Gastrocnemius medialis (tissue), 4 donors: Measurements from ENCODE around the gene THOC5. TPM values are rescaled to one million over a fixed set of nuclear protein-coding genes. Genes with fewer than 3 reads are reported as not detected.
"Not testable (repeated sequence)": the region's sequence is repeated elsewhere in the genome, so short reads cannot be mapped to it uniquely, and the experiment has no call there.

Experiments
- ATAC-seq, 2 donors: fragments of 150-250 bp; one replicate each; pipeline ENCODE4 v1.9.1; 2016
- DNase-seq, 2 donors: peaks; one replicate each; pipeline ENCODE4 v3.0.0-alpha.2; 2019
- H3K27ac ChIP-seq, 4 donors: fragments of 200-600 bp; sonication (generic); 1 replicate in 1 of 4; 2 replicates in 3 of 4; pipeline ENCODE4 v1.5.1; 2016 to 2018; ENCODE audit warnings: mild to moderate bottlenecking in 2 of 4, moderate library complexity in 1 of 4
- H3K27me3 ChIP-seq, 3 donors: fragments of 200-600 bp; sonication (generic) in 2 of 3; 1 replicate in 1 of 3; 2 replicates in 2 of 3; pipeline versions ENCODE4 v1.5.1 to v1.6.0; 2016 to 2019; ENCODE audit warnings: mild to moderate bottlenecking in 1 of 3, moderate library complexity in 1 of 3
- H3K36me3 ChIP-seq, 2 donors: fragments of 200-600 bp; sonication (generic) in 1 of 2; one replicate each; pipeline ENCODE4 v1.5.1; 2017 to 2018
- H3K4me1 ChIP-seq, 2 donors: fragments of 200-600 bp; sonication (generic) in 1 of 2; one replicate each; pipeline ENCODE4 v1.5.1; 2016 to 2017; ENCODE audit warnings: mild to moderate bottlenecking in 2 of 2
- H3K4me3 ChIP-seq, 4 donors: fragments of 200-600 bp; sonication (generic) in 3 of 4; 1 replicate in 1 of 4; 2 replicates in 3 of 4; pipeline ENCODE4 v1.5.1; 2016 to 2019; ENCODE audit warnings: mild to moderate bottlenecking in 2 of 4
- H3K9me3 ChIP-seq, 3 donors: fragments of 200-600 bp; sonication (generic) in 2 of 3; 1 replicate in 1 of 3; 2 replicates in 2 of 3; pipeline ENCODE4 v1.5.1; 2016 to 2019
- POLR2A ChIP-seq, 2 donors: fragments of 450-650 bp; IDR thresholded peaks; one replicate each; pipeline ENCODE4 v1.6.1; 2017; ENCODE audit warnings: antibody characterized with exemption in 2 of 2, mild to moderate bottlenecking in 2 of 2, moderate library complexity in 2 of 2
- in situ Hi-C, 4 donors: fragments of 200-750 bp; cut with MboI; loops; one replicate each; pipeline versions ENCODE4 v1.15.0 to v1.8.0; 2017; ENCODE audit warnings: low sequenced_read_pairs in 4 of 4
- intact Hi-C: fragments of 100-400 bp; cut with DNase I; formaldehyde crosslinking; loops from one replicate; pipeline ENCODE4 v1.15.1; 2023; ENCODE audit warnings: low total_unique reads
- total RNA-seq, 4 donors: library from RNA; depleted of rRNA; stranded (reverse); fragments of >200 nt; gene quantifications; one replicate each; pipeline versions ENCODE4 v1.1.0 to v1.2.3, GENCODE V29; 2016
- TF ChIP-seq, protein P1 (sequence below), 5 experiments: fragments of 450-650 bp in 3 of 5; fragments of 200-600 bp in 2 of 5; sonication (generic) in 2 of 5; IDR thresholded peaks in 4 of 5; conservative IDR thresholded peaks in 1 of 5; 1 replicate in 4 of 5; 2 replicates in 1 of 5; pipeline ENCODE4 v1.5.1; 2016 to 2019; ENCODE audit warnings: antibody characterized with exemption in 5 of 5, mild to moderate bottlenecking in 3 of 5, moderate library complexity in 3 of 5

The THOC5 gene
- total RNA-seq, 4 donors from 2014 or later = 38.4 to 71.4 (median 56.3) TPM

DNA sequence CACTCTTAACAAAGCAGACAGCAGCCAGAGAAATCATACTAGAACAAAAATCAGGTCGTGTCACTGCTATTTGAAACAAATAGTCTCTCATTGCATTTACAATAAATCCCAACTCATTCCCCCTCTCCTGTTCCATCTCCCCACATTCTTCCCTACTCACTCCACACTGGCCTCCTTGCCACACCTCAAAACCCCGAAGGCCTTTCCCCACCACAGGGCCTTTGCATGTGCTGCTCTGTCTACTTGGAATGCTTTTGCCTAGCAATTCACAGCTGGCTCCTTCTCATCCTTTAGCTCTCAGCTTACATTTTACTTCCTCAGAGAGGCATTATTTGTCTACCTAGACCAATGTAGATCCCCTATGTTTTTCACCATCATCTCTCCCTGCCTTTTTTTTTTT, 6.3 kb upstream of the THOC5 start:
- H3K36me3 ChIP-seq = no peaks in the 10 kb centered on the region
- intact Hi-C loops = no loop called here
- DNase-seq = no peak
- H3K27me3 ChIP-seq = no peaks in the 10 kb centered on the region
- no peak for TF ChIP-seq POLR2A (IDR thresholded peaks at IDR 0.05)
- TF ChIP-seq, protein P1, sequence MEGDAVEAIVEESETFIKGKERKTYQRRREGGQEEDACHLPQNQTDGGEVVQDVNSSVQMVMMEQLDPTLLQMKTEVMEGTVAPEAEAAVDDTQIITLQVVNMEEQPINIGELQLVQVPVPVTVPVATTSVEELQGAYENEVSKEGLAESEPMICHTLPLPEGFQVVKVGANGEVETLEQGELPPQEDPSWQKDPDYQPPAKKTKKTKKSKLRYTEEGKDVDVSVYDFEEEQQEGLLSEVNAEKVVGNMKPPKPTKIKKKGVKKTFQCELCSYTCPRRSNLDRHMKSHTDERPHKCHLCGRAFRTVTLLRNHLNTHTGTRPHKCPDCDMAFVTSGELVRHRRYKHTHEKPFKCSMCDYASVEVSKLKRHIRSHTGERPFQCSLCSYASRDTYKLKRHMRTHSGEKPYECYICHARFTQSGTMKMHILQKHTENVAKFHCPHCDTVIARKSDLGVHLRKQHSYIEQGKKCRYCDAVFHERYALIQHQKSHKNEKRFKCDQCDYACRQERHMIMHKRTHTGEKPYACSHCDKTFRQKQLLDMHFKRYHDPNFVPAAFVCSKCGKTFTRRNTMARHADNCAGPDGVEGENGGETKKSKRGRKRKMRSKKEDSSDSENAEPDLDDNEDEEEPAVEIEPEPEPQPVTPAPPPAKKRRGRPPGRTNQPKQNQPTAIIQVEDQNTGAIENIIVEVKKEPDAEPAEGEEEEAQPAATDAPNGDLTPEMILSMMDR (IDR thresholded peaks at IDR 0.05 in 4 of 5, conservative IDR thresholded peaks at IDR 0.05 in 1 of 5) = no peak
- no peaks in the 10 kb centered on the region for H3K9me3 ChIP-seq
- in situ Hi-C loops = no loop called here
- no peak overlapping the region for H3K27ac ChIP-seq
- H3K4me3 ChIP-seq = no peak overlapping the region
- no peaks in the 10 kb centered on the region for H3K4me1 ChIP-seq
- no peak for ATAC-seq

GRCh38 chr22:29559030-29559429, 5.5 kb upstream of the THOC5 start:
- intact Hi-C loops (no loop called here), in situ Hi-C loops (no loop called here)
- Histone ChIP-seq H3K4me3 (no peak overlapping the region), H3K36me3 (no peaks in the 10 kb centered on the region), H3K27me3 (no peaks in the 10 kb centered on the region), H3K9me3 (no peaks in the 10 kb centered on the region), H3K27ac (no peak overlapping the region), H3K4me1 (peaks cover 7 to 8% of the 10 kb centered on the region in 2 donors)
- DNase-seq = no peak
- TF ChIP-seq POLR2A (IDR thresholded peaks at IDR 0.05) = no peak
- TF ChIP-seq, protein P1 (IDR thresholded peaks at IDR 0.05 in 4 of 5, conservative IDR thresholded peaks at IDR 0.05 in 1 of 5) = no peak
- ATAC-seq = no peak

DNA sequence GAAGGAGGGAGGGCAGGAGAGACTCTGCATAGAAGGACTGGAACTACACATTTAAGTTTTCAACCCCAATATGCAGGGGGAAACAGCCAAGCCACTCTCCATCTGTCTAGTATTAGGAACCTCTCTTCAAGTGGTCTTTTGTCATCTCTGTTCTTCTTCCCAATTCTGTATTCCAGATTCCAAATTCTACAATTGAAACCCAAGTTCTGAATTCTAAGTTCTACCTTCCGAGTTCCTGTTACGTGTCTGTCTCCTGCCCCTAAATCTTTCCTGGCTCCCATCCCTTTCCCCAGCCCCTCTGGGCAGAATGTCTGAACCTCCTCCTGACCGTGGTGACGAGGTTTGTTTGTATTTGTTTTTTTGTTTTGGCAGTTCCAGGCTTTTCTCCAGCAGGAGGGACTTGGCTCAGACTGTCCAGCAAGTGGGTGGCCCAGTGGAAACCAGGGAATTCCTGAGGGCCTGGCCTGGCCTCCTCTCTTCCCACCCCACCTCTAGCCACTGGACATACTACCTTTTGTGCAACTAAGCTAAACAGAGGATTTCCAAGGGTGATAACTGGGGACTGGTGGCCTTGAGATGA, 1.6 kb upstream of the THOC5 start:
- in situ Hi-C loops = no loop called here
- intact Hi-C loops = no loop called here
- Histone ChIP-seq H3K4me3 (no peak overlapping the region), H3K36me3 (no peaks in the 10 kb centered on the region), H3K27ac (no peak overlapping the region), H3K9me3 (no peaks in the 10 kb centered on the region), H3K4me1 (peaks cover 8 to 10% of the 10 kb centered on the region in 2 donors), H3K27me3 (no peaks in the 10 kb centered on the region)
- DNase-seq = no peak
- ATAC-seq = no peak
- no peak for TF ChIP-seq POLR2A (IDR thresholded peaks at IDR 0.05)
- TF ChIP-seq, protein P1 (IDR thresholded peaks at IDR 0.05 in 4 of 5, conservative IDR thresholded peaks at IDR 0.05 in 1 of 5) = no peak

DNA sequence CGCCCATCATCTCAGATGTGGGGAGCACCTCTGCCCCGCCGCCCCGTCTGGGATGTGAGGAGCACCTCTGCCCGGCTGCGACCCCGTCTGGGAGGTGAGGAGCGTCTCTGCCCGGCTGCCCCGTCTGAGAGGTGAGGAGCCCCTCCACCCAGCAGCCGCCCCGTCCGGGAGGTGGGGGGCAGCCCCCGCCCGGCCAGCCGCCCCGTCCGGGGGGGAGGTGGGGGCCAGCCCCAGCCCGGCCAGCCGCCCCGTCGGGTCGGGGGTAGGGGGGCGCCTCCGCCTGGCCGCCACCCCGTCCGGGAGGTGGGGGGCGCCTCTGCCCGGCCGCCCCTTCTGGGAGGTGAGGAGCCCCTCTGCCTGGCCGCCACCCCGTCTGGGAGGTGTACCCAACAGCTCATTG, 1.2 kb downstream of the THOC5 start:
- H3K36me3 ChIP-seq = peaks cover 0 to 16% of the 10 kb centered on the region in 2 donors
- H3K9me3 ChIP-seq, H3K27me3 ChIP-seq, ATAC-seq, DNase-seq, H3K4me3 ChIP-seq, H3K4me1 ChIP-seq, in situ Hi-C loops, H3K27ac ChIP-seq: not testable (repeated sequence)
- intact Hi-C loops = loop anchor here (2.0 kb wide), 1 partner anchor 52 kb away; no protein-coding TSS in a partner anchor

- ATAC-seq = no peak
Measured at GRCh38 chr22:29550005-29550404, 3.6 kb downstream of the THOC5 start.

GRCh38 chr22:29545045-29545444, 8.5 kb downstream of the THOC5 start:
- H3K4me3 ChIP-seq, H3K27ac ChIP-seq, H3K9me3 ChIP-seq, ATAC-seq, H3K4me1 ChIP-seq, DNase-seq, intact Hi-C loops, H3K27me3 ChIP-seq: not testable (repeated sequence)
- in situ Hi-C loops = loop anchor here in 1 of 4 donors (25.0 kb wide), 1 partner anchor 258 kb away; no protein-coding TSS in a partner anchor
- peaks cover 0 to 37% of the 10 kb centered on the region in 2 donors for H3K36me3 ChIP-seq

More at GRCh38 chr22:29550005-29550404, 3.6 kb downstream of the THOC5 start:
- H3K4me1 ChIP-seq = peaks cover 8 to 10% of the 10 kb centered on the region in 2 donors
- no peak overlapping the region for H3K4me3 ChIP-seq
- TF ChIP-seq POLR2A (IDR thresholded peaks at IDR 0.05) = no peak
- TF ChIP-seq, protein P1 (IDR thresholded peaks at IDR 0.05 in 4 of 5, conservative IDR thresholded peaks at IDR 0.05 in 1 of 5) = no peak
- in situ Hi-C loops = no loop called here
- intact Hi-C loops = no loop called here
- peaks cover 0 to 16% of the 10 kb centered on the region in 2 donors for H3K36me3 ChIP-seq
- H3K27me3 ChIP-seq = no peaks in the 10 kb centered on the region
- H3K27ac ChIP-seq = no peak overlapping the region
- no peak for DNase-seq
- no peaks in the 10 kb centered on the region for H3K9me3 ChIP-seq
